Right renal pelvis (tissue), 4 donors: ENCODE measurements around the gene KLHL4. TPM values are rescaled to one million over a fixed set of nuclear protein-coding genes. Genes with fewer than 3 reads are reported as not detected.
"Not testable (repeated sequence)": the region's sequence is repeated elsewhere in the genome, so short reads cannot be mapped to it uniquely, and the experiment has no call there.

Experiments used
- DNase-seq, 4 donors: peaks; one replicate each; pipeline ENCODE4 v3.0.0-alpha.2; 2013; ENCODE audit warnings: low read depth in 4 of 4, low spot score in 3 of 4, missing footprints in 1 of 4
- polyA plus RNA-seq, 4 donors: library from polyadenylated mRNA; unstranded; fragments of 120-200 nt; gene quantifications; one replicate each; pipeline ENCODE4 v1.2.1, GENCODE V29; 2013; ENCODE audit not compliant: insufficient read length in 4 of 4

KLHL4 gene
- polyA plus RNA-seq, 4 donors = 6.4 to 8.9 (median 7.5) TPM

DNA sequence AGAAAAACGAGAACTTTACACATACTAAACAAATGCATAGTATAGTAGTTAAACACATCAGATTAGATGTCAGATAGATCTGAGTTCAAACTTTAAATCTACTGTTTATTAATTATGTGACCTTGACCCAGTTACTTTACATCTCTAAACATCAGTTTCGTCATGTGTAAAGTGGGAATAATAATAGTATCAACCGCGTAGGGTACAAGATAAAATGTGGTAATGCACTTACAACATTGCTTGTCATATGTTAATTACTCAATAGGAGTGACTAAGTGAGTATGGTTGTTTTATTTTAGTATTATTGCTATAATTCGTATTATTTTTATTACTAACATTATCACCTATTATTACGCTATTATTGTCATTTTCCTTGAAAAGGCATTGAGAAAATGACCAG lies 144.2 kb downstream of the KLHL4 start:
- no peak for DNase-seq

DNA sequence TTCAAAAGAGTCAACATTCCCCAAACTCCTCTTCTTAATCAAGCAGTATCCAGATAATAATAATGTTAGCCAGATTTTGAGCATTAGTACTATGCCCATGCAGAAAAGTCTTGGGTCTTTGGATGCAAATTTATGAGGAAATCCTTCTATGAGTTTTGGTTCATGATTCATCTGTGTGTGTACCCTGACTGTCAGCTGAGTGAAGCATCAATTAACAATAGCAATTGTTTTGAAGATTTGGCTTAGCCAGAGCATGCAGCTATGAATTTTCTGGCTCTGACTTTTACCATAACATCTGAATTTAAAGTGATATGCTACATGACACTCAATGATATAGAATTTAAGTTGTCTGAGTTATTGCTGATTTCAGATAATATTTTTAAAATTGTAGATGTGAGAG lies 145.8 kb downstream of the KLHL4 start:
- DNase-seq = no peak

DNA sequence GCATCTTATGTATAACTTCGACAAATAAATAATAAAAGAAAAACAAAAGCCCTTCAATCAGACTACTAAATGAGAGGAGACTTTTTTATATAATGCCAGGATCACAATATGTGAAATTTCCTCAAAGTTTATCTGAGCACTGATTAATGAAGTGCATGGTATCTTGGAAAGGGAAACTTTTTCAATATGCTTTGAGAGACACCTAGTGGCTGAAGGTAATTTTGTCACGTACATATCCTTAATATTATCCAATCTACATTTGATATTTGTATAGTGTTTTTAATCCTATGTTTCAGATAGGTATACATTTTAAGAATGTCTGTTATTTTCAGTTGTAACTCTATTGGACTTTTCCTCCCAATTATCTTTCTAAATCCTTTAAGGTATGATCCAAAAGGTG lies 146.8 kb downstream of the KLHL4 start:
- peak in 3 of 4 donors; percentile 0 to 3 (median 1) for DNase-seq

DNA sequence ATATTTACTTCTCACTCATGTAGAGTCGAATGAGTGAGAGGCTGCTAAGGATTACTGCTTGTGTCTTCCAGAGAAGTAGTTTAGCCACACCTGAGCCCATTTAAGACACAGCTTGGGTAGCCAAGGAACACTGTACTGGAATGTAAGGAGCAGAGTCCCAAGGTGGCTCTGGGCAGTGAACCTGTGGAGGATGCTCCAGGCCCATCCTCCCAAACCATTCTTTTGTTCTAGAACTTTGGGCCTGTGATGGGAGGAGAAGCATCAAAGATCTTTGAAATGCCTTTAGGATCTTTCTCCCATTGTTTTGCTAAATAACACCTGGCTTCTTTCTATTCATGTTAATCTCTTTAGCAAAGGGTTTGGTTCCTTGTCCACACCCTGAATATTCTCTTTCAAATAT lies 162.2 kb downstream of the KLHL4 start:
- DNase-seq = no peak

DNA sequence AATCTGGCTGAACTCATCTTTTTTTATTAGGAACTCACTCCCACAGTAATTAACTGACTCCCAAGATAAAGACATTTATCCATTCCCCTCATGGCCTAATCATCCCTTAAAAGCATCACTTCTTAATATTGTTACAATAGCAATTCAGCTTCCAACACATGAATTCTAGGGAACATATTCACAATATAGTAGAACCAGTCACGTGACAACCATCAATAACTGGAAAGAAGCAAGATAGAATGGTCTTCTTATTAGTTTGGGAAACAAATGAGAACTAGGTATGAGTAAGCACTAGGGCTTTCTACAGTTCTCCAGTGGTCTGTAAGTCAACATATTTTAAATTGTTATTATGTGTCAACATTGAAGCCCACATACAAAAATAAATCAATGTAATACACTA lies 170.1 kb downstream of the KLHL4 start:
- DNase-seq = no peak

DNA sequence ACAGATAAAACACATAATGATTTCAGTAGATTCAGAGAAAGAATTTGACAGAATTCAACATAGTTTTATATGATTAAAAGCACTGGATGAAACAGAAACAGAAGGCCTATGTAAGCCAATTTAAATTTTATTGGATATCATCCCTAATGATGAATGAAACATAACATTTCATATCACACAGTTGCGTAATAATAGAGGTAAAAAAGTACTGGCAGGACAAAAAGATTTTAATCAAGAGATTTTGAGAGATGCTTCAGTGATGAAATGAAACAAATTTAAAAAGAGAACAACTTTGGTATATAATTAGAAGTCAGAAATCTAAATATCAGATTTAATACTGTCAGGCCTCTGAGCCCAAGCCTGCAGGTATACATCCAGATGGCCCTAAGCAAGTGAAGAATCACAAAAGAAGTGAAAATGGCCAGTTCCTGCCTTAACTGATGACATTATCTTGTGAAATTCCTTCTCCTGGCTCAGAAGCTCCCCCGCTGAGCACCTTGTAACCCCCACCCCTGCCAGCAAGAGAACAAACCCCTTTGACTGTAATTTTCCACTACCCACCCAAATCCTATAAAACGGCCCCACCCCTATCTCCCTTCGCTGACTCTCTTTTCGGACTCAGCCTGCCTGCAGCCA lies 170.6 kb downstream of the KLHL4 start:
- DNase-seq = not testable (repeated sequence)

DNA sequence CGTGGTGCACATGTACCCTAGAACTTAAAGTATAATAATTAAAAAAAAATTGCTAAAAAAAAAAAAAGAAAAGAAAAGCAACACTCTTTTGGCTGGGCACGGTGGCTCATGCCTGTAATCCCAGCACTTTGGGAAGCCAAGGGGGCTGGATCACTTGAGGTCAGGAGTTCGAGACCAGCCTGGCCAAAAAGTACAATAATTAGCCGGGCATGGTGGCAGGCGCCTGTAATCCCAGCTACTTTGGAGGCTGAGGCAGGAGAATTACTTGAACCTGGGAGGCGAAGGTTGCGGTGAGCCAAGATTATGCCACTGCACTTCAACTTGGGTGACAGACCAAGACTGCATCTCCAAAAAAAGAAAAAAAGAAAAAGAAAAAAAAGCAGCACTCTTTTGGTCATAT lies 171.6 kb downstream of the KLHL4 start:
- not testable (repeated sequence) for DNase-seq

DNA sequence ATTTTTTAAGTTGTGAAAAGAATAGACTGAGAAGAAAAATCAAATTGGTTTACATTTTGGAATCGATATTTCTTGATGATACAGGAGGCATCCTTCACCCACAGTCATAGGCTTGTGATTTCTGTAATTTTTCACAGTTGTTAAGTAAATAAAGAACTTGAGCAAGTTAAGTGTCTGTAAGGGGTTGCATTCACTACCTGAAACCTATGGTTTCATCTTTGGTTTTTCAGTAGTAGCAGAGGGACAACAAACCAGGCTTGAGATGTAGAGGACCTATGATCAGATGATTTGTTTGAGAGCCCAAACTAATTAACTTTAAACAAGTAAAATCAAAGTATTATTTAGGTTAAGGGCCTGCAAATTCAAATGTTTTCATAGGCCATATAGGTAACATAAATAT lies 175.6 kb downstream of the KLHL4 start:
- no peak for DNase-seq

DNA sequence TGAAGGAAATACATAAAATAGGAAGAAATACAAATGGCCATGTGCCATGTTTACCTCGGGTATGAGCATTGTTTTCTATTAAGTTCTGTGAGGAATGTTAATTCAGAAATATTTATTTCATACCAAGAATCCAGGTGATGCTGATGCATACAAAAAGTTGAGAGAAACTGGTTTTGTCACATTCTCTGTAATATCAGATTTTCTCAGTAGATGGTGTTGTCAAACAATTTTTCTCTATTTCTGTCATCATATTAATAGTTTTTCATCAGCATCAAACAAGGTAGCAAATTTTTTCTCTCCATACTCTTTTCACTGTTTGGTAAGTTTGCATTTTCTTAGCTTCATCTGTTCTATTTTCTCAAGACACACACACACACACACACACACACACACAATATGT lies 179.8 kb downstream of the KLHL4 start:
- no peak for DNase-seq

DNA sequence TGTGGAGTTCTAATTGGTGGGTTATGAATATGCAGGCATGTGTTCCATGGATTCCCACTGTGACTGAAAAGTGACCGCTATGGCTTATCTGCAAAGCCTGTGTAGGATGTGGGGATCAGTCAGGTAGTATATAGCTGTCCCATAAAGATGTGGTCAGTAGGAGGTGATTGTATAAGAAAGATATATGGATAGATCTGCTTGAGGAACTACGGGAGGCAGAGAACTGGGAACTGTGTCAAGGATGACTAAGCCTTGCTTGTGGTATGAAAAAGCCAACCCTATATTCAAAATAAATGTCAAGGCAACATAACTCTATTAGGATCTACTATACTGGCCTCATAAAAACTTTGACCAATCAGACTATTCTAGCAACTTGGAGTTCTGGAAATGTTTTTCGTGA lies 185.2 kb downstream of the KLHL4 start:
- no peak for DNase-seq

DNA sequence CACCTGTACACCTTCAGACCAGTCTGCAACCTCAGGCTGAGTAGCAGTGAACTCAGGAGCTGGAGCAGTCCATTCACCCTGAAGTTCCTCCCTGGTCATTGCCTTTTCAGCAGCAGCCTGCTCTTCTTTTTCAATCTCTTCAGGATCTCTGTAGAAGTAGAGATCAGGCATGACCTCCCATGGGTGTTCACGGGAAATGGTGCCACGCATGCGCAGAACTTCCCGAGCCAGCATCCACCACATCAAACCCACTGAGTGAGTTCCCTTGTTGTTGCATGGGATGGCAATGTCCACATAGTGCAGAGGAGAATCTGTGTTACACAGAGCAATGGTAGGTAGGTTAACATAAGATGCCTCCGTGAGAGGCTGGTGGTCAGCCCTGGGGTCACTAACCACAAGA lies 185.9 kb downstream of the KLHL4 start:
- not testable (repeated sequence) for DNase-seq

DNA sequence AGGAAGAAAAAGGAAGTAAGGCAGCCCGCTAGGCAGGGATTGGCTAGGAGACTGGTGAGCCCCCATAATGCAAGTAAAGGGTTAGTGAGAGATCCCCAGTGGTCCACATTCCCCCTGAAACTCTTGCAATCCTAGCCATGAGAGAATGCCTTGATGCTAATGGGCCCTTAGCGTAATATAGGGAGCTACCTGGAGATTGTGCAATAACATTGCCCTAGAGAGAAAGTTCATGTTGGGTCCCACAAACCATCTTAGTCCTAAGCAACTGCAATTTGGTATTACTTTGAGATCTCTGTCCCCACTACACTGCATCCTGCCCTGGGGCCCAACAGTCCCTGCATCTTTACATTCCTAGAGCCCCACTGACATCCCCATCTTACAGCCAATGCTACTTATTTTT lies 188.5 kb downstream of the KLHL4 start:
- DNase-seq = no peak

DNA sequence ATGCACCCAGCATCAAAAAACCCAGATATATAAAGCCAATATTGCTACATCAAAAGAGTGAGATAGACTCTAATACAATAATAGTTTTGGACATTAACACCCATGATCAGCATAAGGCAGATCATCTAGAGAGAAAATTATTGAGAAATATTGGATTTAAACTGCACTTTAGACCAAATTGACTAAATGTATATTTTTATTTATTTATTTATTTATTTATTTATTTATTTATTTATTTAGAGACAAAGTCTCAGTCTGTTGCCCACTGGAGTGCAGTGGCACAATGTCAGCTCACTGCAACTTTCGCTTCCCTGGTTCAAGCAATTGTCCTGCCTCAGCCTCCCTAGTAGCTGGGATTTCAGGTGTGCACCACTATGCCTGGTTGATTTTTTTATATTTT lies 193.0 kb downstream of the KLHL4 start:
- no peak for DNase-seq
